ENCODE data around the gene PNLIPRP3.

PNLIPRP3 gene

GRCh38 chr10:116524736-116525135 lies 97.1 kb downstream of the PNLIPRP3 start:
- no peak for TF ChIP-seq CTCF (IDR thresholded peaks at IDR 0.05; ENCODE audit: unreplicated experiment in 3 of 3)
- Mint-ChIP-seq H3K36me3 (ENCODE audit: low read depth) (no peaks in the 10 kb centered on the region), H3K27me3 (ENCODE audit: low read depth) (peaks cover 16% of the 10 kb centered on the region), H3K9me3 (no peaks in the 10 kb centered on the region), H3K4me3 (no peak overlapping the region), H3K4me1 (no peaks in the 10 kb centered on the region), H3K27ac (no peak overlapping the region)

- Mint-ChIP-seq H3K4me3 (no peak overlapping the region), H3K9me3 (peaks cover 6% of the 10 kb centered on the region), H3K27ac (no peak overlapping the region), H3K27me3 (ENCODE audit: low read depth) (peaks cover 20% of the 10 kb centered on the region), H3K4me1 (no peaks in the 10 kb centered on the region), H3K36me3 (ENCODE audit: low read depth) (no peaks in the 10 kb centered on the region)
- TF ChIP-seq CTCF (IDR thresholded peaks at IDR 0.05; ENCODE audit: unreplicated experiment in 3 of 3): no peak
Measured at GRCh38 chr10:116526219-116526618, 98.6 kb downstream of the PNLIPRP3 start.
